GM12891 (cell line): ENCODE measurements around the gene EGLN1.

ENCODE experiments used
- POLR2A ChIP-seq: IDR thresholded peaks from 2 replicates; pipeline ENCODE4 v1.6.1; 2011; ENCODE audit warnings: low read depth, low read length, control low read depth
- POLR2AphosphoS5 ChIP-seq: IDR thresholded peaks from 2 replicates; pipeline ENCODE4 v1.6.1; 2011; ENCODE audit warnings: low read depth, low read length, control low read depth
- TAF1 ChIP-seq: IDR thresholded peaks from 2 replicates; pipeline ENCODE4 v1.6.1; 2011; ENCODE audit warnings: low read depth, low read length, control low read depth

DNA sequence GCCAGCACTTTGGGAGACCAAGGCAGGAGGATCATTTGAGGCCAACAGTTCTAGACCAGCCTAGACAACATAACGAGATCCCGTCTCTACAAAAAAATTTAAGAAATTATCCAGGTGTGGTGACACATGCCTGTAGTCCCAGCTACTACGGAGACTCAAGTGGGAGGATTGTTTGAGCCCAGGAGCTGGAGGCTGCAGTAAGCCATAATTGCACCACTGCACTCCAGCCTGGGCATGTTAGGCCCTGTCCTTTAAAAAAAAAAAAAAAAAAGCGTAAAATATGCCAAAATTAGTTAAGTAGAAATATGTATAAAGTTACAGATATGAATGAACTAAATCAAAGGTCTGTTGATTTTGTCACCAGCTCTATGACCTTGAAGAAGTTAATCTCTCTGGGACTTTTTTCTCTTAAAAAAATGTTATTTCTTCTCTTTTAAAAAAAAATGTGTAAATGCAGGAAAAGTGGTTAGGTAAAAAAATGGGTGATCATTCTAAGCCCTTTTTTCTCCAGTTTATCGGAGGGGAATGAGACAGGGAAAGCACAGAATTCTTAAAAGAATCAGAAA lies 7.0 kb downstream of the EGLN1 start:
- TF ChIP-seq POLR2A (no peak), TAF1 (no peak), POLR2AphosphoS5 (no peak)
